OCI-LY3 (cell line): ENCODE results near the gene NOXA1.

Experiments used
- EZH2phosphoT487 ChIP-seq: fragments of 200-600 bp; shearing (Covaris generic); IDR thresholded peaks from 2 replicates; pipeline ENCODE4 v1.6.1; 2018; ENCODE audit warnings: antibody characterized with exemption, mixed run types, low read depth
- TF ChIP-seq, protein P1 (sequence below): fragments of 200-600, 300-600 bp; sonication (generic); IDR thresholded peaks from 2 replicates; pipeline ENCODE4 v1.5.1; 2014; ENCODE audit warnings: antibody characterized with exemption, low read length, low read depth

DNA sequence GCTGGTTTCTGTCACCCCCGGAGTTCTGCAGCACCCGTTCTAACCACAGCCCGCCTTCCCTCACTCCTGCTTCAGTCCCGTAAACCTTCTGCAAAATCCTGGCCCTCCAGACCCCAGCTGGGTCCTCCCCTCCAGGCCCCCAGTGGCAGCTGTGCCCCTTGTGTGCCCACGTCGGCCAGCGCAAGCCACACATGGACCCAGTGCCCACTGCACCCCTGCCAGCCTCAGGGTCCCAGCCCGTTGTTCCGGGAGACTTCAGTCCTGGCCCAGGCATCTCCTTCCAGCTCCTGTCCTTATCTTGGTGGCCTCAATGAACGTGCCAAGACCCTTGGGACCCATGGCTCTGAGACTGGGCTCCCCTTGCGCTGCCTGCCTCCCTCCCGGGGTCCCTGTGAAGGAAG lies 43.4 kb upstream of the NOXA1 start:
- TF ChIP-seq, protein P1, sequence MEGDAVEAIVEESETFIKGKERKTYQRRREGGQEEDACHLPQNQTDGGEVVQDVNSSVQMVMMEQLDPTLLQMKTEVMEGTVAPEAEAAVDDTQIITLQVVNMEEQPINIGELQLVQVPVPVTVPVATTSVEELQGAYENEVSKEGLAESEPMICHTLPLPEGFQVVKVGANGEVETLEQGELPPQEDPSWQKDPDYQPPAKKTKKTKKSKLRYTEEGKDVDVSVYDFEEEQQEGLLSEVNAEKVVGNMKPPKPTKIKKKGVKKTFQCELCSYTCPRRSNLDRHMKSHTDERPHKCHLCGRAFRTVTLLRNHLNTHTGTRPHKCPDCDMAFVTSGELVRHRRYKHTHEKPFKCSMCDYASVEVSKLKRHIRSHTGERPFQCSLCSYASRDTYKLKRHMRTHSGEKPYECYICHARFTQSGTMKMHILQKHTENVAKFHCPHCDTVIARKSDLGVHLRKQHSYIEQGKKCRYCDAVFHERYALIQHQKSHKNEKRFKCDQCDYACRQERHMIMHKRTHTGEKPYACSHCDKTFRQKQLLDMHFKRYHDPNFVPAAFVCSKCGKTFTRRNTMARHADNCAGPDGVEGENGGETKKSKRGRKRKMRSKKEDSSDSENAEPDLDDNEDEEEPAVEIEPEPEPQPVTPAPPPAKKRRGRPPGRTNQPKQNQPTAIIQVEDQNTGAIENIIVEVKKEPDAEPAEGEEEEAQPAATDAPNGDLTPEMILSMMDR: no peak
- TF ChIP-seq EZH2phosphoT487: no peak
